HT-29 (cell line): ENCODE data around the gene KCNMB3. TPM values are rescaled to one million over a fixed set of nuclear protein-coding genes. Genes with fewer than 3 reads are reported as not detected.

ENCODE experiments used
- DNase-seq: peaks from one replicate; pipeline ENCODE4 v3.0.0-alpha.2; 2015; ENCODE audit warnings: low spot score
- total RNA-seq: library from RNA; depleted of rRNA; stranded (reverse); fragments of >200 nt; shearing (Covaris generic); gene quantifications from 2 replicates; pipeline ENCODE4 v1.2.3, GENCODE V29; 2014; rRNA removed

KCNMB3 gene
- total RNA-seq, 1 experiment from 2014 or later, result 1.7 TPM

DNA sequence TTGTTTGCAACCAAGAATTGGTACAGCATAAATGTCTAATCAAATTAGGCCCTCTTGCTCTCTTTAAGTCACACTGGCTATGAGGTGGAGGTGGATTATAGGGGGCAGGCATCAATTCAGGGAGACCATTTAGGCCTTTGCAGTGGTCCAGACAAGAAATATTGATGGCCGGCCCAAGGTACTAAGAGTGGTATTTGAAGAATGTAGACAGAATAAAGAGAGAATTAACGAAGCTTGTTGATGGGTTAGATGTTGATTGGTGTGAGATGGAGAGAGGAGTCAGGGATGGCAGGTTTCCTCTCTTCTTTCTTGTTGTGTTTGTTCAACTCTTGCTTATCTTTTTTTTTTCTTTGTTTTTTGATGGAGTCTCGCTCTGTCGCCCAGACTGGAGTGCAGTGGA is 54.2 kb downstream of the KCNMB3 start:
- no peak for DNase-seq

DNA sequence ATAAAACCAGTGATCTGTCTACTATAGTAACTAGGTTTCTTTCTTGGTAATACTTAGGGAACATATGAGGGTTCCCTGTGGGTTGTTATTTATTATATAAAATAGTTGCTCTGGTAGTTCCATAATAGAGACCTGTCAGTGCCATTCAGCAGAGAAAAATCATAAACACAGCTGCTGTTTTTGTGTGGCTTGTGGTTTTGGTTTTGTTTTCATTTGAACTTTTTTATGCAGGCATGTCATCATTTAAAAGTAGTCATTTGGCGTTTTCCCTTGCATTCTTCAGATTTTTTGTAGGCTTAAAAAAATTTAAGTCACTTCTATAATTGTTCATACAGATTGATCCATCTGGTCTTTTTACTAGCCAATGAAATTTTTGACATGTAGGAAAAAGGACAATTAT is 54.8 kb downstream of the KCNMB3 start:
- no peak for DNase-seq

DNA sequence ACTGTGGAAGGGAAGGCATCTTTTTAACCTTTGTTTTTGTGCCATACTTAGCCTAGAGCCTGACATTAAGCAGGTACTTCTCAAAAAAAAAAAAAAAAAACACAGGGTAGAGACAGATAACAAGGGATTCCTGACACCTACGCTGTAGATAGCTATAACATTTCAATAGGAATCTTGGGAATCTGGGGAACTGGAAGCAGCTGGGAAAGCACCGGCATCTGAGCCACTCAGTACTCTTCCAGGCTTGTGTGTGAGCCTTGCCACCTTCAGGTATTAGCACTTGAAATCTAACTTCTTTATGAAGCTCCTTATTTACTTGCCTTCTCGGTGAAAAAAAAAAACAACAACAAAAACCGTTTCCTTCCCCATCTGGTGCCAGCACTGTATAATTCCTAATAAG is 56.0 kb downstream of the KCNMB3 start:
- DNase-seq, result no peak

Other genes starting within 250 kb of the KCNMB3 start
- gene ZMAT3, start 179.3 kb downstream of the KCNMB3 start, total RNA-seq, result 0.89 and 2.1 TPM in 2 replicates
- gene PIK3CA, start 102.8 kb downstream of the KCNMB3 start, total RNA-seq, result 5.0 and 7.4 TPM in 2 replicates
- 28.9 and 39.4 TPM in 2 replicates for gene ZNF639, start 71.9 kb upstream of the KCNMB3 start, total RNA-seq
- 19.5 and 21.9 TPM in 2 replicates for gene MFN1, start 96.6 kb upstream of the KCNMB3 start, total RNA-seq
- gene GNB4, start 200.4 kb upstream of the KCNMB3 start, total RNA-seq, result not detected in 2 replicates